Astrocyte of the cerebellum (primary cell): Measurements from ENCODE around the gene CUEDC1.

ENCODE experiments used
- DNase-seq: peaks from one replicate; pipeline ENCODE4 v3.0.0-alpha.2; 2011; ENCODE audit warnings: low read depth
- H3K4me3 ChIP-seq: 2 replicates; pipeline ENCODE4 v1.5.1; 2011; ENCODE audit warnings: mild to moderate bottlenecking, low read depth, low read length, moderate library complexity
- in situ Hi-C: cut with HindIII; loops from 2 replicates; pipeline ENCODE4 v1.10.0; 2017; ENCODE audit warnings: low sequenced_read_pairs
- TF ChIP-seq, protein P1 (sequence below): IDR thresholded peaks from 2 replicates; pipeline ENCODE4 v1.5.1; 2012; ENCODE audit warnings: low read length, low read depth, moderate library complexity, mild to moderate bottlenecking; ENCODE audit errors: missing control alignments

CUEDC1 gene

DNA sequence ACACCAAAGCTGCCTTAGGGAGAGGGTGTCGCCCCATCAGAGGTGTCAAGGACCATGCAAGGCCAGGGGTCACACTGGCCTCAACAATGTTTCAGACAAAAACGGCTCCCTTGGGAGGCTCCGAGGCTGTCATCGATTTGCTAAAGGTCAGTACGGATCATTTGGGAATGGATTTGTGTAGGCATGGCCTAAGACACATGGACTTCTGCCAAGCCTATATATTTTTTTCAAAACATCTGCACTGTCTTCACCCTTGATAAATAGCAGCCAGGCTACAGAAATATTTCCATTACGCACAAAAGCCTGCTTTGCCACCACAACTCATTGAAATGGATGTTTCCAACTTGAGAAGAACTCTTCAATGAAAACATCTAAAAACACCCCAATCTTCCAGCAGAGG is 10.3 kb downstream of the CUEDC1 start:
- no peak for DNase-seq
- TF ChIP-seq, protein P1, sequence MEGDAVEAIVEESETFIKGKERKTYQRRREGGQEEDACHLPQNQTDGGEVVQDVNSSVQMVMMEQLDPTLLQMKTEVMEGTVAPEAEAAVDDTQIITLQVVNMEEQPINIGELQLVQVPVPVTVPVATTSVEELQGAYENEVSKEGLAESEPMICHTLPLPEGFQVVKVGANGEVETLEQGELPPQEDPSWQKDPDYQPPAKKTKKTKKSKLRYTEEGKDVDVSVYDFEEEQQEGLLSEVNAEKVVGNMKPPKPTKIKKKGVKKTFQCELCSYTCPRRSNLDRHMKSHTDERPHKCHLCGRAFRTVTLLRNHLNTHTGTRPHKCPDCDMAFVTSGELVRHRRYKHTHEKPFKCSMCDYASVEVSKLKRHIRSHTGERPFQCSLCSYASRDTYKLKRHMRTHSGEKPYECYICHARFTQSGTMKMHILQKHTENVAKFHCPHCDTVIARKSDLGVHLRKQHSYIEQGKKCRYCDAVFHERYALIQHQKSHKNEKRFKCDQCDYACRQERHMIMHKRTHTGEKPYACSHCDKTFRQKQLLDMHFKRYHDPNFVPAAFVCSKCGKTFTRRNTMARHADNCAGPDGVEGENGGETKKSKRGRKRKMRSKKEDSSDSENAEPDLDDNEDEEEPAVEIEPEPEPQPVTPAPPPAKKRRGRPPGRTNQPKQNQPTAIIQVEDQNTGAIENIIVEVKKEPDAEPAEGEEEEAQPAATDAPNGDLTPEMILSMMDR = no peak
- in situ Hi-C loops = no loop called here
- H3K4me3 ChIP-seq = no peak overlapping the region

DNA sequence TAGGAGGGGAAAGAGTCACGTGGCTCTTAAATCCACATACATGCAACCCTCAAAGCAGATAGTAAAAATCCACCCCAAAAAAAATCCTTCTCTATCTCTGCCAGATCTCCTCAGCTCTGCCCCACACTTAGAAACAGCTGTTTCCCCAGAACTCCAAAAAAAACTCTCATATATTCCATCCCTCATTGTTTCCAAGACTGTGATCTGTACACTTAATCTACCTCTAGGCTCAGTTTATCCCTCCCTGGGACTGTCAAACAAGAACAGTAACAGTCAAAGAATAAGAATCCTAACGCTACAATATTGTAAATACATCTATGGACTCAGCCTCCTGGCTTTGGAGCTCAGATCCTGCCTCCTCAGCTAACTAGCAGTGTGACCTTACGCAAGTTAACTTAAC is 11.6 kb downstream of the CUEDC1 start:
- TF ChIP-seq, protein P1 = no peak
- H3K4me3 ChIP-seq = no peak overlapping the region
- DNase-seq = no peak
- in situ Hi-C loops = no loop called here

DNA sequence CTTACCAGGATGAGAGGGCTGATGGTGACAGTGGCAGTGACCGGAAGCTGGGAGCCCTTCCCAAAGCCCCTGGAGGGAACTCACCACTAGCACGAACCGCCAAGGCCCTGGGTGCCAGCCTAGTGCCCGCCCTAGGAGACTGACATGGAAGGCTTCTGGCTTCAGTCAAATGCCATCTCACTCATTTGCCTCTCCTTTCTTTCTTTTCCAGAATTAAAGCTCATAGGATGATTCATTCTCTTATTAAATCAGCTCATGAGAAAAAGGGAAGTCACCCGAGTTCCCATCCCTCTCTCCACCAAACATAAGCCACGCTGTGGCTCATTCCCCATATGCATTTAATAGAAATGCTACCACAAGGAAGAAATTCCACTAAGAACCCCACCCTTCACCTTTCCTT is 12.1 kb downstream of the CUEDC1 start:
- no peak overlapping the region for H3K4me3 ChIP-seq
- TF ChIP-seq, protein P1 = no peak

DNA sequence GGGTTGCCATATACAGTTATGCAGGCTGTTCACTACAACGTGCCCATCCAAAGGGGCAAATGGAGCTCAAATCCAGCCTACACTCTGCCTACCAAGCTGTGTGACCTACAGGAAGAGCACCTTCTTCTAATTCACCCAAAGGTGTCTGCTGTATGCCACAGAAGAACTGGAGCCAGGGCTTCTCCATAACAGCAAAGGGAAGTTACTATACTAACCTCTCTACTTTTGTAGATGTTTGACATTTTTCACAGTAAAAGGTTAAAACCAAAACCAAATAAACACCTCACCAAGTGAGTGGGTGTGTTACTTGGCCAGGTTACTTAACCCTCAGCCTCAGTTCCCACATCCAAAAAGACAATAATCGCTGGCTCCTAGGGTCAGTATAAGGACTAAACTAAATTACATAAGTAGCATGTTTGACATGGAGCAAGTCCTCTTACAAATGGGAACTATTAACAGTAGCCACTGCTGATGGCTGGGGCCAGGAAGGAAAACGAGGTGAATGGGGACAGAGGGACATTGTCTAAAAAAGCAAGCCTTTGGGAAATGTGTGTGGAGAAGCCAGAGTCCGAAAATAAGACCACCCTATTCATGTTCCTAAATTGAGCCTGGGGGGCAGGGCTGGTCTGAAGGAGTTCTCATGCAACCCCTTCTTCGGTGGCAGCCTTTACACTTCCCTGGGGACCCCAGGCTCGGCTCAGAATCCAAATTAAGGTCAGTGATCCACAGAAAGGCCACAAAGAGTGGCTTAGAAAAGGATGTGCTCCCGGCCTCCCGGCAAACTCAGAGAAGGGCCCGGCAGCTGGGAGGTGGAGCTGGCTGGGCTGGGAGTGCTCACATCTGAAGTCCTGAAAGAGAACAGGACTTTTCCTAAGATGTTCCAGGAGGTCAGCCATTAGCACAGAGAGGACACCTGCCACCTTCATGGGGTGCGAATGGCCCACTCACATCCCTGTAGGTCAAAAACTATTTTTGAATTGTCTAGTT is 13.5 kb downstream of the CUEDC1 start:
- no peak for DNase-seq
- TF ChIP-seq, protein P1 = no peak
- no peak overlapping the region for H3K4me3 ChIP-seq
- in situ Hi-C loops = no loop called here

More for the DNA sequence above, 12.1 kb downstream of the CUEDC1 start:
- in situ Hi-C loops = no loop called here
- no peak for DNase-seq

DNA sequence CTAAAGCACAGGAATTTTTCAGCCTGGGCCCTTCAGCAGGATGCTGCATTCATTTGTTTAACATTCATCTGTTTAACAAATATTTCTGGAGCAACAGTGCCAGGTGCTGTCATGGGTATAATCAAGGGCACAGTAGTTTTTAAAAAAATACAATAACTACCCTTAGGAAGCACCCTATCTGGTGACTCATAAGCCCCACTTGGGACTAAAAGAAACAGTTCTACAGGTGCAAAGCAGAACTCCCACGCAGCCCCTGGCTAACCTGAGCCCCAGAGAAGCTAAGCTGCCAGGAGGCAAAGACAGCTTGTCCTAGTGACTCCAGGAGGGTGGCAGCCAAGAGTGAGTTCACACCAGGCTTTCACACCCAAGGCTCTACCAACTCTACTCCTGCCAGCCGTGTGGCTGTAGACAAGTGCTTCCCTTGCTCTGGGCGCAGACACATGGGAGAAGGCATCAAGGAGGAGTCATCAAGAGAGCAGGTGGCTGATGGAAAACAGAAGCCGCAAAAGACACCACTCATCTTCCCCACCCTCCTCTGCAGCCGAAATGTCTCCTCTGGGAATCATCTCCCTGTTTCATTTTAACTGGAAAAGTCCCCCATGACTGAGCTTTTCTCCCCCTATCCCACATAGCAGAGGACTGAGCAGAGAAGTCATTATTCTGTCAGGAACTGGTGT is 14.4 kb downstream of the CUEDC1 start:
- TF ChIP-seq, protein P1 = no peak
- in situ Hi-C loops = no loop called here
- H3K4me3 ChIP-seq = no peak overlapping the region
- no peak for DNase-seq

DNA sequence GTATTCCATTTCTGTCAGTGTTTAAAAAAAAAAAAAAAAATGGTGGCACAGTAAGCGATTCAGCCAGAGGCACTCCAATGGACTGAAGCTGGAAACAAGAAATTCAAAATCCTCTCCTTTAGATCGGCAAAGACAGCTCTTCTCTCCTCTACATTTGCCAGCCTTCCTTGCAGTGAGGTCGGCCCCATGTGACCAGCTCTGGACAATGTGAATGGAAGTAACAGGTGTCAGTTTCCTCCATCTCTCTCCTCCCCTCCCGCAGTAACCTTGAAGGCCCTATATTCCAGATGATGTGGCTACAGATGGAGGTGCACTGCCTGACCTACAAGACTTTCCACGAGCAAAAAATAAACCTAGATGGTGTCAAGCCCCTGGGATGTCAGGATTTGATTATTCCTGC is 15.0 kb downstream of the CUEDC1 start:
- TF ChIP-seq, protein P1 = no peak
- in situ Hi-C loops = no loop called here
- H3K4me3 ChIP-seq = no peak overlapping the region
- no peak for DNase-seq
